Measurements from ENCODE around the gene COQ8B.
A peak's percentile ranks its signal among the peaks of the same experiment; 100 is the strongest.
"Not testable (repeated sequence)": the region's sequence is repeated elsewhere in the genome, so short reads cannot be mapped to it uniquely, and the experiment has no call there.

COQ8B gene

DNA sequence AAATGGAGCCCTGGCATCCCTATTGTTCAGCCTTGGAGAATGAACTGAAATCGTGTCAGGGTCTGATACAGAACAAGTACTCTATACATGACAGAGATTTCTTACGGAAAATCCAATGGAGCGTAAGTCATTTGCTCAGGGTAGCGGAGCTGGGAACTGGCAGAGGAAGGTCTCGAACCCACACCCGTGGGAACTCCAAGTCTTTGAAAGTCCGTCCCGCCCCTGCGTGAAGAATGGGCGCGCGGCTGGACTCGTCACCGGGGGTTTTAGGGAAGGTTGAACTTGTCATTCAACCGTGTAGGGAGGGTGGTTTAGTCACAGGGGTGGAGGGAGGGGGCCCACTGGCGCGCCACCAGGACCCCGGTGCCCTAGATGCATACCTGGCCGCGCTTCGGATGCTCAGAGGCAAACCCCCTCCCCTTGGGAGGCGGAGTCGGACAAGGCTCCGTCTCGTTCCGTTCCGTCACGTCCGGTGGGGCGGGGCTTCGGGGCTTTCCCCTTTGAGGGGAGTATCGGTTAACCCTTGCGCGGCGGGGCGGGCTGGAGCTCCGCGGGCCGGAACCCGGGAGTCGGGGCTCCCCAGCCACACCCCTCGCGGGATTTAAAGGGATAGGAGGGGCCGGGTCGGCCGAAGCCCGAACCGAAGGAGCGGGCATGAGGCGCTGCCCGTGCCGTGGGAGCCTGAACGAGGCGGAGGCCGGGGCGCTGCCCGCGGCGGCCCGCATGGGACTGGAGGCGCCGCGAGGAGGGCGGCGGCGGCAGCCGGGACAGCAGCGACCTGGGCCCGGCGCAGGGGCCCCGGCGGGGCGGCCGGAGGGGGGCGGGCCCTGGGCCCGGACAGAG is at the start of gene COQ8B, which contains the start of gene ITPKC:
TSS of gene COQ8B (minus strand) at position 405 of the 843 bp plus-strand sequence. CDS start 2,254 bp downstream, outside the sequence.
TSS of gene ITPKC (plus strand) at position 631 of the 843 bp plus-strand sequence. CDS start at position 655, 24 bp downstream.
- no peaks in the 10 kb centered on the region for H3K9me3 Mint-ChIP-seq
- peak within 1 kb of the TSS; percentile 97 to 99 (median 99) for H3K27ac Mint-ChIP-seq
- H3K4me3 Mint-ChIP-seq, result peak within 1 kb of the TSS; percentile 96 to 99 (median 96)
- TF ChIP-seq, protein P1, sequence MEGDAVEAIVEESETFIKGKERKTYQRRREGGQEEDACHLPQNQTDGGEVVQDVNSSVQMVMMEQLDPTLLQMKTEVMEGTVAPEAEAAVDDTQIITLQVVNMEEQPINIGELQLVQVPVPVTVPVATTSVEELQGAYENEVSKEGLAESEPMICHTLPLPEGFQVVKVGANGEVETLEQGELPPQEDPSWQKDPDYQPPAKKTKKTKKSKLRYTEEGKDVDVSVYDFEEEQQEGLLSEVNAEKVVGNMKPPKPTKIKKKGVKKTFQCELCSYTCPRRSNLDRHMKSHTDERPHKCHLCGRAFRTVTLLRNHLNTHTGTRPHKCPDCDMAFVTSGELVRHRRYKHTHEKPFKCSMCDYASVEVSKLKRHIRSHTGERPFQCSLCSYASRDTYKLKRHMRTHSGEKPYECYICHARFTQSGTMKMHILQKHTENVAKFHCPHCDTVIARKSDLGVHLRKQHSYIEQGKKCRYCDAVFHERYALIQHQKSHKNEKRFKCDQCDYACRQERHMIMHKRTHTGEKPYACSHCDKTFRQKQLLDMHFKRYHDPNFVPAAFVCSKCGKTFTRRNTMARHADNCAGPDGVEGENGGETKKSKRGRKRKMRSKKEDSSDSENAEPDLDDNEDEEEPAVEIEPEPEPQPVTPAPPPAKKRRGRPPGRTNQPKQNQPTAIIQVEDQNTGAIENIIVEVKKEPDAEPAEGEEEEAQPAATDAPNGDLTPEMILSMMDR (IDR thresholded peaks at IDR 0.05; ENCODE audit: unreplicated experiment in 3 of 3), result peak in 2 of 3 experiments; percentile 21 to 22
- peaks cover 27% of the 10 kb centered on the region for H3K4me1 Mint-ChIP-seq
- H3K27me3 Mint-ChIP-seq (ENCODE audit: low read depth), result no peaks in the 10 kb centered on the region
- peaks cover 18% of the 10 kb centered on the region for H3K36me3 Mint-ChIP-seq (ENCODE audit: low read depth)

- H3K4me1 Mint-ChIP-seq; H3K27me3 Mint-ChIP-seq (ENCODE audit: low read depth); H3K9me3 Mint-ChIP-seq; H3K4me3 Mint-ChIP-seq; H3K27ac Mint-ChIP-seq: not testable (repeated sequence)
- peaks cover 55% of the 10 kb centered on the region for H3K36me3 Mint-ChIP-seq (ENCODE audit: low read depth)
Measured at GRCh38 chr19:40766385-40766784, 49.7 kb upstream of the COQ8B start.

DNA sequence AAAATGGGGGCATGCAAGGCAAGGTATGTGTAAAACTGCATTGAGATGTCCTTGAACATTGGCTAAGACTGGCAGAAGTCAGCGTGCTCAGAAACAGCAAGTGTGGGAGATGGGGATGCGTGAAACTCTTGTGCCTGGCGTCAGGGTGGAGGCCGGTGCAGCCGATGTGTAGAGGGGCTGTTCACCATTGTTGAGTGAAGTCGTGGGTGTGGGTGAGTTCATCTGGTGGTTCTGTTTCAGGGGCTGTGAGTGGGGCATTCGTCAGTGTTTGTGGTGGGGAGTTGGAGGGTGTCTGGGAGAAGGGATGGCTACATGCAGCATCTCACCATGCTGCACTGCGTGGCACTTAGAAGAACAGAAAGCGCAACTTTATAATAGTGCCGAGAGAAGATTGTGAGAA is 47.3 kb upstream of the COQ8B start:
- no peak overlapping the region for H3K27ac Mint-ChIP-seq
- H3K4me3 Mint-ChIP-seq, result no peak overlapping the region

GRCh38 chr19:40763526-40763925 is 46.8 kb upstream of the COQ8B start:
- Mint-ChIP-seq H3K9me3 (no peaks in the 10 kb centered on the region), H3K27me3 (ENCODE audit: low read depth) (no peaks in the 10 kb centered on the region)
- TF ChIP-seq, protein P1 (IDR thresholded peaks at IDR 0.05; ENCODE audit: unreplicated experiment in 3 of 3), result no peak

More for the DNA sequence above, 47.3 kb upstream of the COQ8B start:
- peaks cover 69% of the 10 kb centered on the region for H3K36me3 Mint-ChIP-seq (ENCODE audit: low read depth)
- H3K27me3 Mint-ChIP-seq (ENCODE audit: low read depth), result no peaks in the 10 kb centered on the region
- TF ChIP-seq, protein P1 (IDR thresholded peaks at IDR 0.05; ENCODE audit: unreplicated experiment in 3 of 3), result no peak
- H3K4me1 Mint-ChIP-seq, result no peaks in the 10 kb centered on the region
- H3K9me3 Mint-ChIP-seq, result no peaks in the 10 kb centered on the region

GRCh38 chr19:40762754-40763470 is 46.2 kb upstream of the COQ8B start:
- Mint-ChIP-seq H3K27ac (no peak overlapping the region), H3K9me3 (no peaks in the 10 kb centered on the region), H3K4me1 (no peaks in the 10 kb centered on the region), H3K27me3 (ENCODE audit: low read depth) (no peaks in the 10 kb centered on the region), H3K36me3 (ENCODE audit: low read depth) (peaks cover 75% of the 10 kb centered on the region), H3K4me3 (no peak overlapping the region)
- TF ChIP-seq, protein P1 (IDR thresholded peaks at IDR 0.05; ENCODE audit: unreplicated experiment in 3 of 3), result no peak

More at GRCh38 chr19:40763526-40763925, 46.8 kb upstream of the COQ8B start:
- H3K36me3 Mint-ChIP-seq (ENCODE audit: low read depth), result peaks cover 70% of the 10 kb centered on the region
- H3K27ac Mint-ChIP-seq, result no peak overlapping the region
- H3K4me3 Mint-ChIP-seq, result no peak overlapping the region
- no peaks in the 10 kb centered on the region for H3K4me1 Mint-ChIP-seq

GRCh38 chr19:40759352-40759751 is 42.7 kb upstream of the COQ8B start:
- H3K27me3 Mint-ChIP-seq (ENCODE audit: low read depth), result no peaks in the 10 kb centered on the region
- no peaks in the 10 kb centered on the region for H3K9me3 Mint-ChIP-seq
- no peak overlapping the region for H3K4me3 Mint-ChIP-seq
- H3K36me3 Mint-ChIP-seq (ENCODE audit: low read depth), result peaks cover 78% of the 10 kb centered on the region
- TF ChIP-seq, protein P1 (IDR thresholded peaks at IDR 0.05; ENCODE audit: unreplicated experiment in 3 of 3), result no peak
- H3K4me1 Mint-ChIP-seq, result peaks cover 6% of the 10 kb centered on the region
- H3K27ac Mint-ChIP-seq, result no peak overlapping the region

Measured in nephron (organoid).